ENCODE results near the gene RND1. TPM values are rescaled to one million over a fixed set of nuclear protein-coding genes. Genes with fewer than 3 reads are reported as not detected.
A peak's percentile ranks its signal among the peaks of the same experiment; 100 is the strongest.

Gene RND1
- total and polyA plus RNA-seq, 2 of the 8 experiments (the other 6 are each of a cell fraction or from before 2014, with no cell fraction given): 15.8 to 17.1 TPM

- peaks cover 0 to 2% (median 0%) of the 10 kb centered on the region in 4 experiments; a peak in 1 of 8 replicates for H3K36me3 ChIP-seq (ENCODE audit: control insufficient read depth in 2 of 4, insufficient read depth in 4 of 4, low read length in 3 of 4)
- H3K4me3 ChIP-seq (ENCODE audit: extremely low read depth in 1 of 4, insufficient read depth in 2 of 4, low read depth in 3 of 4, low read length in 4 of 4): peak overlapping the region; percentile 41 to 78 (median 68)
- peak overlapping the region; percentile 8 for H4K91ac ChIP-seq (replicated peaks; ENCODE audit: insufficient read length, low read length)
- H3K27ac ChIP-seq (ENCODE audit: low read depth, low read length): no peak overlapping the region
- H3K4me2 ChIP-seq (ENCODE audit: insufficient read depth in 1 of 2, low read depth in 2 of 2, low read length in 2 of 2): peak overlapping the region; percentile 71 to 96
- DNase-seq (ENCODE audit: low read depth in 1 of 2, low spot score in 2 of 2) (peak in 1 of 2 experiments; percentile 73), FAIRE-seq (no peak)
- peak overlapping the region; percentile 60 for H3K18ac ChIP-seq (ENCODE audit: extremely low read depth, low read length)
- peaks cover 0 to 3% of the 10 kb centered on the region in 2 experiments for H4K20me1 ChIP-seq (replicated peaks in 1 of 2; ENCODE audit: control insufficient read depth in 1 of 2, insufficient read depth in 2 of 2, low read length in 2 of 2)
- peaks cover 0 to 24% (median 15%) of the 10 kb centered on the region in 4 experiments; a peak in 6 of 7 replicates for H3K4me1 ChIP-seq (replicated peaks in 1 of 4; ENCODE audit: control insufficient read depth in 3 of 4, insufficient read depth in 4 of 4, low read length in 3 of 4)
- H3K9me3 ChIP-seq (ENCODE audit: insufficient read depth in 2 of 2, low read depth in 1 of 2, low read length in 1 of 2): no peaks in the 10 kb centered on the region
- no peak overlapping the region for H3K56ac ChIP-seq (replicated peaks; ENCODE audit: insufficient read length, low read depth, low read length)
- peaks cover 25% of the 10 kb centered on the region; the same call in 1 of the 2 replicates for H3K23me2 ChIP-seq (ENCODE audit: low read depth, low read length)
- H4K8ac ChIP-seq (ENCODE audit: extremely low read depth, insufficient read depth, low read length): peak overlapping the region; percentile 4; the same call in 1 of the 2 replicates
- no peak overlapping the region for H2BK20ac ChIP-seq (ENCODE audit: low read length)
- no peak overlapping the region for H2BK5ac ChIP-seq (ENCODE audit: low read depth, low read length)
- ChIA-PET CTCF (ENCODE audit: partially characterized antibody) (interaction anchor here (0.7 to 12.1 kb wide), 24 partner anchors 8 to 277 kb away, joined by 3 to 121 read pairs (median 4); partner anchors contain the start of genes ARF3 and DDX23), POLR2A (ENCODE audit: partially characterized antibody) (interaction anchor here (0.7 to 2.2 kb wide), 7 partner anchors 11 to 162 kb away, joined by 3 to 9 read pairs (median 3); partner anchors contain the start of genes ADCY6 and RND1)
- H3K27me3 ChIP-seq (replicated peaks in 1 of 4; ENCODE audit: control insufficient read depth in 3 of 4, extremely low read depth in 1 of 4, insufficient read depth in 3 of 4, low read length in 3 of 4): peaks cover 17 to 38% (median 30%) of the 10 kb centered on the region in 4 experiments
- no peak overlapping the region for H3K23ac ChIP-seq (ENCODE audit: insufficient read length)
- peak overlapping the region in 3 of 4 experiments; percentile 11 to 34 (median 20); a peak in 3 of 7 replicates for H3K9ac ChIP-seq (replicated peaks in 1 of 4; ENCODE audit: extremely low read depth in 1 of 4, low read depth in 3 of 4, low read length in 3 of 4)
- no peaks in the 10 kb centered on the region for H3K79me1 ChIP-seq (ENCODE audit: low read depth, low read length)
- no peak overlapping the region for H3K14ac ChIP-seq (ENCODE audit: insufficient read length)
- peak overlapping the region; percentile 88; the same call in 1 of the 2 replicates for H2BK15ac ChIP-seq (ENCODE audit: low read length)
- no peak overlapping the region for H4K5ac ChIP-seq (ENCODE audit: insufficient read length, low read depth, low read length)
- no peak overlapping the region for H2AFZ ChIP-seq (ENCODE audit: low read length)
- no peak overlapping the region; the same call in 1 of the 2 replicates for H2AK5ac ChIP-seq (ENCODE audit: low read depth, low read length)
- WGBS, 2 experiments (ENCODE audit: extremely low coverage in 1 of 2, insufficient coverage in 1 of 2, insufficient read length in 1 of 2, insufficient replicate concordance in 2 of 2, low coverage in 1 of 2, low lambda C conversion rate in 2 of 2, missing lambda C conversion rate in 1 of 2): 20% methylated on average over 16 of the region's 37 CpGs; no CpG with 5 or more reads in 1 of the 2 experiments
- H3K4ac ChIP-seq (replicated peaks; ENCODE audit: insufficient read length, low read depth, low read length): no peak overlapping the region
- no peak overlapping the region for H2BK12ac ChIP-seq (ENCODE audit: low read depth, low read length)
- H2BK120ac ChIP-seq (replicated peaks; ENCODE audit: low read depth, low read length): no peak overlapping the region
- H3K79me2 ChIP-seq (ENCODE audit: control insufficient read depth in 1 of 2, insufficient read depth in 2 of 2, low read length in 2 of 2): no peaks in the 10 kb centered on the region
- TF ChIP-seq GTF2F1 (IDR thresholded peaks at IDR 0.05; ENCODE audit: borderline replicate concordance, low read depth, low read length) (no peak), USF2 (IDR thresholded peaks at IDR 0.05; ENCODE audit: low read length) (no peak), BACH1 (IDR thresholded peaks at IDR 0.05; ENCODE audit: low read length) (no peak), RAD21 (IDR thresholded peaks at IDR 0.05 in 1 of 2, conservative IDR thresholded peaks at IDR 0.05 in 1 of 2; ENCODE audit: low read depth in 2 of 2, low read length in 2 of 2) (peak; percentile 6 to 21; a peak in 2 of 4 replicates), CTCF (IDR thresholded peaks at IDR 0.05; ENCODE audit: control extremely low read depth in 1 of 3, insufficient read depth in 1 of 3, low read depth in 1 of 3, low read length in 3 of 3) (peak in 2 of 3 experiments; percentile 48 to 52; a peak in 3 of 4 replicates)
Observed at GRCh38 chr12:48818831-48819590, 46.7 kb downstream of the RND1 start.
